ENCODE results near the gene MVB12B. TPM values are rescaled to one million over a fixed set of nuclear protein-coding genes. Genes with fewer than 3 reads are reported as not detected.

MVB12B gene
- total and polyA plus RNA-seq, 2 of the 13 experiments (the other 11 are each of a cell fraction or from before 2014, with no cell fraction given): 12.1 to 30.1 TPM

- no peak for TF ChIP-seq HMGXB3 (CRISPR knock-in tag; IDR thresholded peaks at IDR 0.05; ENCODE audit: borderline replicate concordance)
- TF ChIP-seq ZNF879 (CRISPR knock-in tag; IDR thresholded peaks at IDR 0.05): no peak
- no peak for TF ChIP-seq ZBTB20 (CRISPR knock-in tag; IDR thresholded peaks at IDR 0.05; ENCODE audit: borderline replicate concordance, low read depth)
- TF ChIP-seq, protein P1, sequence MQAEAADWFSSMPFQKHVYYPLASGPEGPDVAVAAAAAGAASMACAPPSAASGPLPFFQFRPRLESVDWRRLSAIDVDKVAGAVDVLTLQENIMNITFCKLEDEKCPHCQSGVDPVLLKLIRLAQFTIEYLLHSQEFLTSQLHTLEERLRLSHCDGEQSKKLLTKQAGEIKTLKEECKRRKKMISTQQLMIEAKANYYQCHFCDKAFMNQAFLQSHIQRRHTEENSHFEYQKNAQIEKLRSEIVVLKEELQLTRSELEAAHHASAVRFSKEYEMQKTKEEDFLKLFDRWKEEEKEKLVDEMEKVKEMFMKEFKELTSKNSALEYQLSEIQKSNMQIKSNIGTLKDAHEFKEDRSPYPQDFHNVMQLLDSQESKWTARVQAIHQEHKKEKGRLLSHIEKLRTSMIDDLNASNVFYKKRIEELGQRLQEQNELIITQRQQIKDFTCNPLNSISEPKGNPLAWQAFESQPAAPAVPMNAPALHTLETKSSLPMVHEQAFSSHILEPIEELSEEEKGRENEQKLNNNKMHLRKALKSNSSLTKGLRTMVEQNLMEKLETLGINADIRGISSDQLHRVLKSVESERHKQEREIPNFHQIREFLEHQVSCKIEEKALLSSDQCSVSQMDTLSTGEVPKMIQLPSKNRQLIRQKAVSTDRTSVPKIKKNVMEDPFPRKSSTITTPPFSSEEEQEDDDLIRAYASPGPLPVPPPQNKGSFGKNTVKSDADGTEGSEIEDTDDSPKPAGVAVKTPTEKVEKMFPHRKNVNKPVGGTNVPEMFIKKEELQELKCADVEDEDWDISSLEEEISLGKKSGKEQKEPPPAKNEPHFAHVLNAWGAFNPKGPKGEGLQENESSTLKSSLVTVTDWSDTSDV (CRISPR knock-in tag; IDR thresholded peaks at IDR 0.05): no peak
- TF ChIP-seq CENPX (CRISPR knock-in tag; IDR thresholded peaks at IDR 0.05): no peak
- no peak for TF ChIP-seq THYN1 (CRISPR knock-in tag; IDR thresholded peaks at IDR 0.05; ENCODE audit: borderline replicate concordance, low read depth)
- TF ChIP-seq, protein P2, sequence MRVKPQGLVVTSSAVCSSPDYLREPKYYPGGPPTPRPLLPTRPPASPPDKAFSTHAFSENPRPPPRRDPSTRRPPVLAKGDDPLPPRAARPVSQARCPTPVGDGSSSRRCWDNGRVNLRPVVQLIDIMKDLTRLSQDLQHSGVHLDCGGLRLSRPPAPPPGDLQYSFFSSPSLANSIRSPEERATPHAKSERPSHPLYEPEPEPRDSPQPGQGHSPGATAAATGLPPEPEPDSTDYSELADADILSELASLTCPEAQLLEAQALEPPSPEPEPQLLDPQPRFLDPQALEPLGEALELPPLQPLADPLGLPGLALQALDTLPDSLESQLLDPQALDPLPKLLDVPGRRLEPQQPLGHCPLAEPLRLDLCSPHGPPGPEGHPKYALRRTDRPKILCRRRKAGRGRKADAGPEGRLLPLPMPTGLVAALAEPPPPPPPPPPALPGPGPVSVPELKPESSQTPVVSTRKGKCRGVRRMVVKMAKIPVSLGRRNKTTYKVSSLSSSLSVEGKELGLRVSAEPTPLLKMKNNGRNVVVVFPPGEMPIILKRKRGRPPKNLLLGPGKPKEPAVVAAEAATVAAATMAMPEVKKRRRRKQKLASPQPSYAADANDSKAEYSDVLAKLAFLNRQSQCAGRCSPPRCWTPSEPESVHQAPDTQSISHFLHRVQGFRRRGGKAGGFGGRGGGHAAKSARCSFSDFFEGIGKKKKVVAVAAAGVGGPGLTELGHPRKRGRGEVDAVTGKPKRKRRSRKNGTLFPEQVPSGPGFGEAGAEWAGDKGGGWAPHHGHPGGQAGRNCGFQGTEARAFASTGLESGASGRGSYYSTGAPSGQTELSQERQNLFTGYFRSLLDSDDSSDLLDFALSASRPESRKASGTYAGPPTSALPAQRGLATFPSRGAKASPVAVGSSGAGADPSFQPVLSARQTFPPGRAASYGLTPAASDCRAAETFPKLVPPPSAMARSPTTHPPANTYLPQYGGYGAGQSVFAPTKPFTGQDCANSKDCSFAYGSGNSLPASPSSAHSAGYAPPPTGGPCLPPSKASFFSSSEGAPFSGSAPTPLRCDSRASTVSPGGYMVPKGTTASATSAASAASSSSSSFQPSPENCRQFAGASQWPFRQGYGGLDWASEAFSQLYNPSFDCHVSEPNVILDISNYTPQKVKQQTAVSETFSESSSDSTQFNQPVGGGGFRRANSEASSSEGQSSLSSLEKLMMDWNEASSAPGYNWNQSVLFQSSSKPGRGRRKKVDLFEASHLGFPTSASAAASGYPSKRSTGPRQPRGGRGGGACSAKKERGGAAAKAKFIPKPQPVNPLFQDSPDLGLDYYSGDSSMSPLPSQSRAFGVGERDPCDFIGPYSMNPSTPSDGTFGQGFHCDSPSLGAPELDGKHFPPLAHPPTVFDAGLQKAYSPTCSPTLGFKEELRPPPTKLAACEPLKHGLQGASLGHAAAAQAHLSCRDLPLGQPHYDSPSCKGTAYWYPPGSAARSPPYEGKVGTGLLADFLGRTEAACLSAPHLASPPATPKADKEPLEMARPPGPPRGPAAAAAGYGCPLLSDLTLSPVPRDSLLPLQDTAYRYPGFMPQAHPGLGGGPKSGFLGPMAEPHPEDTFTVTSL (CRISPR knock-in tag; IDR thresholded peaks at IDR 0.05; ENCODE audit: borderline replicate concordance): no peak
- no peak for TF ChIP-seq MAF1 (CRISPR knock-in tag; IDR thresholded peaks at IDR 0.05; ENCODE audit: borderline replicate concordance)
- TF ChIP-seq, protein P3, sequence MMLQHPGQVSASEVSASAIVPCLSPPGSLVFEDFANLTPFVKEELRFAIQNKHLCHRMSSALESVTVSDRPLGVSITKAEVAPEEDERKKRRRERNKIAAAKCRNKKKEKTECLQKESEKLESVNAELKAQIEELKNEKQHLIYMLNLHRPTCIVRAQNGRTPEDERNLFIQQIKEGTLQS (CRISPR knock-in tag; IDR thresholded peaks at IDR 0.05): peak; percentile 15; the same call in 1 of the 2 replicates
- TF ChIP-seq, protein P4, sequence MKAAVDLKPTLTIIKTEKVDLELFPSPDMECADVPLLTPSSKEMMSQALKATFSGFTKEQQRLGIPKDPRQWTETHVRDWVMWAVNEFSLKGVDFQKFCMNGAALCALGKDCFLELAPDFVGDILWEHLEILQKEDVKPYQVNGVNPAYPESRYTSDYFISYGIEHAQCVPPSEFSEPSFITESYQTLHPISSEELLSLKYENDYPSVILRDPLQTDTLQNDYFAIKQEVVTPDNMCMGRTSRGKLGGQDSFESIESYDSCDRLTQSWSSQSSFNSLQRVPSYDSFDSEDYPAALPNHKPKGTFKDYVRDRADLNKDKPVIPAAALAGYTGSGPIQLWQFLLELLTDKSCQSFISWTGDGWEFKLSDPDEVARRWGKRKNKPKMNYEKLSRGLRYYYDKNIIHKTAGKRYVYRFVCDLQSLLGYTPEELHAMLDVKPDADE (CRISPR knock-in tag; IDR thresholded peaks at IDR 0.05): no peak
- TF ChIP-seq NFE2 (CRISPR knock-in tag; IDR thresholded peaks at IDR 0.05): no peak
- TF ChIP-seq, protein P5, sequence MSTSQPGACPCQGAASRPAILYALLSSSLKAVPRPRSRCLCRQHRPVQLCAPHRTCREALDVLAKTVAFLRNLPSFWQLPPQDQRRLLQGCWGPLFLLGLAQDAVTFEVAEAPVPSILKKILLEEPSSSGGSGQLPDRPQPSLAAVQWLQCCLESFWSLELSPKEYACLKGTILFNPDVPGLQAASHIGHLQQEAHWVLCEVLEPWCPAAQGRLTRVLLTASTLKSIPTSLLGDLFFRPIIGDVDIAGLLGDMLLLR (CRISPR knock-in tag; IDR thresholded peaks at IDR 0.05): no peak
Observed at GRCh38 chr9:126376311-126377175, 49.9 kb downstream of the MVB12B start (continued).
